ENCODE measurements around the gene HOXB2.

DNA sequence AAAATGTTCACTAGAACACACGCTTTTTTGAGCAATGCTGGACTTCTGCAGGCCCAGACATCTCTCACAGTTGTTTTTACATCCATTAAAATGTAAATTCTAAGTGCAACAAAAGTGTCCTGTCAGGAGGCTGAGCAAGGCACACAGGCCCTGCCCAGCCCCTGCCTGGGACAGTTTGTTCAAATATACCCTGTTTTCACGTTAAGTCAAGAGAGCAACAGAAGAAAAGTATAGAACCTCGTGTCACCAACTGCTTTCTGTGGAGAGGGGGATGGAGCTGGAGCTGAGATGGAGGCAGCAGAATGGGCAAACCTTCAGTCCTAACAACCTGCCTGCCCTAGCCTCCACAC, 4.3 kb upstream of the HOXB2 start:
- TF ChIP-seq, protein P1, sequence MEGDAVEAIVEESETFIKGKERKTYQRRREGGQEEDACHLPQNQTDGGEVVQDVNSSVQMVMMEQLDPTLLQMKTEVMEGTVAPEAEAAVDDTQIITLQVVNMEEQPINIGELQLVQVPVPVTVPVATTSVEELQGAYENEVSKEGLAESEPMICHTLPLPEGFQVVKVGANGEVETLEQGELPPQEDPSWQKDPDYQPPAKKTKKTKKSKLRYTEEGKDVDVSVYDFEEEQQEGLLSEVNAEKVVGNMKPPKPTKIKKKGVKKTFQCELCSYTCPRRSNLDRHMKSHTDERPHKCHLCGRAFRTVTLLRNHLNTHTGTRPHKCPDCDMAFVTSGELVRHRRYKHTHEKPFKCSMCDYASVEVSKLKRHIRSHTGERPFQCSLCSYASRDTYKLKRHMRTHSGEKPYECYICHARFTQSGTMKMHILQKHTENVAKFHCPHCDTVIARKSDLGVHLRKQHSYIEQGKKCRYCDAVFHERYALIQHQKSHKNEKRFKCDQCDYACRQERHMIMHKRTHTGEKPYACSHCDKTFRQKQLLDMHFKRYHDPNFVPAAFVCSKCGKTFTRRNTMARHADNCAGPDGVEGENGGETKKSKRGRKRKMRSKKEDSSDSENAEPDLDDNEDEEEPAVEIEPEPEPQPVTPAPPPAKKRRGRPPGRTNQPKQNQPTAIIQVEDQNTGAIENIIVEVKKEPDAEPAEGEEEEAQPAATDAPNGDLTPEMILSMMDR (IDR thresholded peaks at IDR 0.05) = no peak
- no peak for TF ChIP-seq POLR2A (IDR thresholded peaks at IDR 0.05)

All from esophagus squamous epithelium (tissue), 4 donors.